RWPE2 (cell line): ENCODE data around the gene B4GALNT2.

Experiments
- ATAC-seq: fragments of 200-7000 bp; cut with Tn5 transposase; 3 replicates; pipeline ENCODE4 v1.9.1; 2021; ENCODE audit warnings: low read depth
- DNase-seq: peaks from one replicate; pipeline ENCODE4 v3.0.0-alpha.2; 2020; ENCODE audit warnings: low spot score
- H3K27ac ChIP-seq: fragments of 450-650 bp; 2 replicates; pipeline ENCODE4 v1.5.1; 2017; ENCODE audit warnings: mild to moderate bottlenecking; ENCODE audit not compliant: poor library complexity, severe bottlenecking
- H3K27me3 ChIP-seq: fragments of 250-450 bp; sonication (Bioruptor Pico); 2 replicates; pipeline ENCODE4 v1.5.1; 2021; ENCODE audit warnings: mild to moderate bottlenecking, moderate library complexity; ENCODE audit not compliant: insufficient read depth, poor library complexity, severe bottlenecking
- H3K36me3 ChIP-seq: fragments of 250-450 bp; sonication (Bioruptor Pico); 2 replicates; pipeline ENCODE4 v1.5.1; 2020; ENCODE audit warnings: low read depth, mild to moderate bottlenecking, moderate library complexity
- H3K4me1 ChIP-seq: fragments of 250-450 bp; sonication (Bioruptor Pico); 2 replicates; pipeline ENCODE4 v1.5.1; 2021; ENCODE audit warnings: mild to moderate bottlenecking, moderate library complexity; ENCODE audit not compliant: insufficient read depth, poor library complexity, severe bottlenecking
- H3K4me3 ChIP-seq: fragments of 250-450 bp; sonication (Bioruptor Pico); 2 replicates; pipeline ENCODE4 v1.5.1; 2021; ENCODE audit warnings: mild to moderate bottlenecking, moderate library complexity; ENCODE audit not compliant: severe bottlenecking
- H3K9me3 ChIP-seq: fragments of 250-450 bp; sonication (Bioruptor Pico); 2 replicates; pipeline ENCODE4 v1.5.1; 2021; ENCODE audit warnings: mild to moderate bottlenecking, moderate library complexity; ENCODE audit not compliant: severe bottlenecking
- CTCF ChIP-seq: fragments of 450-650 bp; IDR thresholded peaks from one replicate; pipeline ENCODE4 v1.5.1; 2017; ENCODE audit warnings: mild to moderate bottlenecking, moderate library complexity; ENCODE audit not compliant: poor library complexity, severe bottlenecking

The B4GALNT2 gene

GRCh38 chr17:49225554-49226236 lies 93.1 kb downstream of the B4GALNT2 start:
- Histone ChIP-seq H3K9me3 (no peaks in the 10 kb centered on the region), H3K27me3 (peaks cover 50% of the 10 kb centered on the region), H3K4me1 (no peaks in the 10 kb centered on the region), H3K36me3 (no peaks in the 10 kb centered on the region), H3K27ac (no peak overlapping the region), H3K4me3 (no peak overlapping the region)
- no peak for DNase-seq
- no peak for ATAC-seq
- no peak for TF ChIP-seq CTCF
